Cerebellar nuclear complex (tissue), 1 donor: ENCODE measurements around the gene ZDHHC4.
"Not testable (repeated sequence)": the region's sequence is repeated elsewhere in the genome, so short reads cannot be mapped to it uniquely, and the experiment has no call there.

ENCODE experiments used
- DNase-seq, 2 experiments: peaks; one replicate each; lab custom pipeline; 2025; lab: John Stamatoyannopoulos, UW

ZDHHC4 gene

DNA sequence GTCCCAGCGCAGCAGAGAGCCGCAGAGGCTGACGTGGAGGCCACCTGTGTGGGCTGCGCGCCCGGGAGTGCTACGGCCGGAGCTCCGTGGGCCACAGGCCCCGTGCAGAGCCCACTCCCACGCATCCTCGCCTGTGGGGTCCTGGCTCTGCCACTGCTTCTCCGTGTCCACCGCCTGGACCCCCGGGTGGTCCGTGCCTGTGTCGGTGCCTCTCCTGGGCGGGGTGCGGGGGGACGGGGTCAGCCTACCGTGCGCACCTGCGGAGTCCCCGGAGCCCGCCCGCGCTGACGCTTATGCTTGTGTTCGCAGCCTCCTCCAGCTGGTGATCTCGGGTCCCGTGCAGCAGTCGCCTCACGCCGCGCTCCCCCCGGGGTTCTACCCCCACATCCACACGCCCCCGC is 30.4 kb downstream of the ZDHHC4 start:
- no peak for DNase-seq

DNA sequence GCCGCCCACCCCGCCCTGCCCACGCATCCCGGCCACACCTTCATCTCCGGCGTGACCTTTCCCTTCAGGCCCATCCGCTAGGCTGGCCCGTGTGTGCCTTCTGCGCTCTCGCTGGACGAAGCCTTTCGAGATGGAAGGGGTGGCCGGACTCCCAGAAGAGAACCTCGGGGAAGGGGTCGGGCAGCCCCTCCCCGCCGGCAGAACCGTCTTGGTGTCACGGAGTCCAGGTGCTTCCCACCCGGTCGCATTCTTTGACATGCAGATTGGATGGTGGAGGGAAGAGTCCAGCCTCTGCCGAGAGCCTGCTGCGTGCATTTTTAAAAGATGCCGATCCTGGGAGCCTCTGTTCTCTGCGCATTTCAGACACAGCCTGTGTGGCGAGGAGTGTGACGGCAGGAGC is 30.8 kb downstream of the ZDHHC4 start:
- no peak for DNase-seq

DNA sequence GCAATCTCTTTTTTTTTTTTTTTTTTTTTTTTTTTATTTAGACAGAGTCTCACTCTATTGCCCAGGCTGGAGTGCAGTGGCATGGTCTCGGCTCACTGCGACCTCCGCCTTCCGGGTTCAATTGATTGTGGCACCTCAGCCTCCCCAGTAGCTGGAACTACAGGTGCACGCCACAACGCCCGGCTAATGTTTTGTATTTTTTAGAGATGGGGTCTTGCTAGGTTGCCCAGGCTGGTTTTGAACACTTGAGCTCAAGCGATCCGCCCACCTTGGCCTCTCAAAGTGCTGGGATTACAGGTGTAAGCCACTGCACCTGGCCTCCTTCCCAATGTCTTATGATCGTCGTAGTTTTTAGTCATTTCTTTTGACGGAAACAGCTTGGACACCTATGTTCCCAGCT is 31.5 kb downstream of the ZDHHC4 start:
- DNase-seq = no peak

DNA sequence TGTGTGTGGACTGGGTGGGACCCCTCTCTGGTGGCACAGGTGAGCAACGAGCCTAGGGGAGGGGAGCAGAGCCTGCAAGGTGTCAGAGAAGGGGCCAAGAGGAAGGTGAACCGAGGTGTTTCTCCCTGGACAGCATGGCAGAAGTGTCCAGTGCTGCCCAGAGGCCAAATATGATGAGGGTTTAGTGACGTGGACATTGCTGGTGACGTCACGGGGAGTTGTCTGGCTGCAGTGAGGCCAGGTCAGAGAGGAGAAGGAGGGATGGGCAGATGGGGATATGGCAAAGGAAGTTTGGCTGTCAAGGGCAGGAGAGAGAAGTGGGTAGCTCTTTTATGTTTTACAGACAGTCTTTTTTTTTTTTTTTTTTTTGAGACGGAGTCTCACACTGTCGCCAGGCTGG is 35.6 kb downstream of the ZDHHC4 start:
- DNase-seq = no peak

DNA sequence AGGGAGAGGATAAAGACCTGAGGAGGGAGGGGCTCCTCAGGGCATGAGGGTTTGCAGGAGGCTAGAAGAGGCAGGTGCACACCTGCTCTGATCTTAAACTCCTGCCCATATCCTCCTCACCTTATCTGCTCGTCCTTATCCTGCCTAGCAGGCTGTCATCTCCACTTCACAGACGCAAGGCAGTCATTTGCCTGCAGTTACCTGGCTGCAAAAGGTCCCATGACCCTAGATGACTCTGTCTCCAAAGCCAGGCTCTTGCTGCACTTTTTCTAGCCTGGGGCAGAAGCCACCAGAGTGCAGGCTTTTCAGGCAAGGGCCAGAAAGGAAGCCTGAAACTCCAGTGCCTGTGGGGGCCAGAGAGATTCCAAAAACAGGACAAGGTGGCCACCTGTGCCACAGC is 36.5 kb downstream of the ZDHHC4 start:
- DNase-seq = no peak

DNA sequence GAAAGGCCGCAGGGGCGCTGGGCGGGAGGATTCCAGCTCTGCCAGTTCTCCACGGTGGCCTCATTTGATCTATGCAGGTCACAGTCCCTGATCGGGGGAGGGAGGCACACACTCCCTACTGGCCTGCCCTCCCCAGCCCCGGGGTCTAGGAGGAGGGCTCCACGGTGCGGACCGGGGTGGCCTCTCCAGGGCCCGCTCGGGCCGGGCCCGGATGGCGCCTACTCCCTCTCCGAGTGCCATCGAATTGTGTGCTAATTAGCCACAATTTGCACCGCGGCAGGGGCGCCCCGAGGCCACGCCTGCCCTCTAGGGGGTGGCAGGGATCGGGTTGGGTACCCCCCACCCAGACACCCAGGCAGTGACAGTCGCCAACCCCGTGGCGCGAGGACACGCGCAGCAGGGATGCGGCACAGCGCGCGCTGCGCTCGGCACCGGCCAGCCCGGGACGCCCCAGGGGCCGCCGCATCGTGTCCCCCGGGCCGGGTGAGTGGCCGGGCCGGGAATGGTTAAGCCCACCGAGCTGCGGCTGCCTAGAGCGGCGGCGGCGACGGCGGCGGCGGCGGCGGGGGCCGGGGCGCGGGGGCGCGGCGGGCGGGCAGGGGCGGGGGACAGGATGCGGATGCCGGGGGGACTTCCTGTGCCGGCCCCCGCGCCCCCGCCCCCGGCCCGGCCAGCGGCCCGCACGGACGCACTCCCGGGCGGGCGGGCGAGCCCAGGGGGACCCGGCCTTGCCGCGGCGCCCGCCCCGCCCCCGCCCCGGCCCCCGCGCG is 37.9 kb downstream of the ZDHHC4 start, which contains the start of gene ZNF853:
ZNF853 (plus strand) TSS at position 658 of the 770 bp plus-strand sequence. CDS start 565 bp downstream, outside the sequence.
- DNase-seq = no peak

DNA sequence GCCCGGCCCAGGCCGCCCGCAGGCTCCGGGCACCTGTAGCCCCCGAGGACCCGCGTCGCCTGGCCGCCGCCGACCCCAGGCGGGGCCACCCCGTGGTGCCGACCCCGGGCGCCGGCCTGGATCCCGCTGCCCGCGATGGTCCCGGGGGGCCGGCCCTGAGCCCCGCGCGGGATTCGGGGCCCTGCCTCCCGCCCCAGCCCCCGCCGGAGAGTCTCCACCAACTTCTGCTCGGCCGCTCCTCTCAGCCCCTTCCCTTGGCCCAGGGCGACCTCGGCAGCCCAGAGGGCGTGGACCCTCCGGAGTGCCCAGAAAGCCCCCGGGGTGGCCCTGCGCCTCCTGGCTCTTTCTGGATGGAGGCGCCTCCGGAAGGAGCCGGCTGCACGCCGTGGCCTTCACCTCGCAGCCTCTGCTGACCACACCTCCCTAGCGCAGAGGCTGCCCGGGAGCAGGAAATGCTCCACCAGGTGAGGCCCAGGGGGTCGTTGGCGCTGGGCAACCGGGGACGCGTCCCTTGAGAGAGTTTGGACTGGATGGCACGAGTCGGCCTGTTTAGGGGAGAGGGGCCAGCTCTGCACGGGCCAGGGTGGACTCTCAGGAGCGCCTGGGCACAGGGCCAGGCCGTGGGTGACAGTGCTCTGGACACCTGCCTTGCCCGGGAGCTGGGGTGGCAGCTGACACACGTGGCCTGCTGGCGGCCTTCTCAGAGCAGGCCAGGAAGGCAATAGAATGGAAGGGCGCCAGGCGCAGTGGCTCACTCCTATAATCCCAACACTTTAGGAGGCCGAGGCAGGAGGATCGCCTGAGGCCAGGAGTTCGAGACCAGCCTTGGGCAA is 38.7 kb downstream of the ZDHHC4 start:
- DNase-seq = no peak

DNA sequence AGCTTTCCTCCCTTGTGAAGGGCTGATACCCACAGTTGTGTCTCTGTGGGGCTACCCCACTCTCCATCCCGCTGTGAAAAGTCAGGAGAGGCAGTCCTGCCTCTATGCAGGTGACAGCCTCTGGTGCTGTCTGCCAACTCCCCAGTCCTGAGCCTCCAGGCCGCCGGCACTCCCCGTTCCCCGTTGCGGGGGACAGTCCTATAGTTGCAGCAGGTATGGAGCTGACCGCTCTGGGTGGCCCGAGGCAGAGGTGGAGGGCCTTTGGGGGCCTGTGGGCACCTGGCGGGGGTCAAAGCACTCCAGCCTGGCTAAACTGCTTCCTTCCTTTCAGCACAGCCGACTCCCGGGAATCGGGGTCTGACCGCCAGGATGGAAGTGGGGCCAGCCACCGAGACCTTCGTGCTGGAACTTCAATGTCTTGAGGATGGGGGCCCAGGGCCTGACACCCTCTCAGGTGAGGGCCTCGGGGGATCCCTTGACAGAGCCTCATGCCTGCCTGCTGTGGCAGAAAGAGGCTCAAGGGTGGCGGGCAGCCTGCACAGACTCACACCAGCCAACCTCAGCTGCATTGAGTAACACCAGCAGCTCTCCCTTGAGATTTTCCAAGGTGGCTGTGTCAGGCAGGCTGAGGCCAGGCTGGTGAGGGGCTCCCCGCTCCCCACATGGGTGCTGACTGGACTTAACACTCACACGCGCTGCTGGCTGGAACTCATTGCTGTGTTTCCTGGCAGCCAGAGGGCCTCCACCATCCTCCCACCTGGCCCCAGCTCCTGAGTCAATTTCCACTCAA is 39.8 kb downstream of the ZDHHC4 start:
- no peak for DNase-seq

DNA sequence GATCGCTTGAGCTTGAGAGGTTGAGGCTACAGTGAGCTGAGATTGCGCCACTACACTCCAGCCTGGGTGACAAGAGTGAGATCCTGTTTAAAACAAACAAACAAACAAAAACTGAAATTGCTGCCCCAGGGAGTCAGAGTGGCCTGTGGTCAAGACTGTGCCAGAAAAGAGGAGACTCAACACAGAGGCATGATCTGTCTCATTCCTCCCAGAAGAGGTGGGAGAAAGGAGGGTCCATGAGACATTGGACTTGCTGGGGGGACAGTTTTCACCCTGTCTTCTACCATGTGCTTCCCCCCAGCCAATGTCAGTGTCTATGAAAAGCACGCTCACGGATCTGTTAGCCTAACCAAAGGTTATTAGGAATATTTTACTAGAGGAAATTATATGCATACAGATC is 41.4 kb downstream of the ZDHHC4 start:
- DNase-seq = no peak

DNA sequence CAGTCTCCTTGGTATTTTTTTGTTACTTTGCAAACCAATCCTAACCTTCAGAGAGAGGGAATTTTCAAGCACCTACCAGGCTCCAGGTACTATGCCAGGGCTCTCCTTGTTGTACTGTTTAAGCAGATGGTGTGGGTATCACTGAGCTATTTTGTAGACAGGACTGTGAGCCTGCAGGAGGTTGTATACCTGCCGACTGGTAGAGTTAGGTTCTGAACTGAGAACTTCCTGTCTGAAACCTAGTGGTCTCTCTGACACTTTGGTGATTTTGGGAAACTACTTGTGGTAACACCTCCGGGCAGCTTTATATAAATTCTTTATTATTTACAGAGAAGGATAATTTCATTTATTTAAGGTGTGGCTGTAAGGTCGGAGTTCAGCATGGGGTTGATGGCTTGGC is 42.7 kb downstream of the ZDHHC4 start:
- no peak for DNase-seq

DNA sequence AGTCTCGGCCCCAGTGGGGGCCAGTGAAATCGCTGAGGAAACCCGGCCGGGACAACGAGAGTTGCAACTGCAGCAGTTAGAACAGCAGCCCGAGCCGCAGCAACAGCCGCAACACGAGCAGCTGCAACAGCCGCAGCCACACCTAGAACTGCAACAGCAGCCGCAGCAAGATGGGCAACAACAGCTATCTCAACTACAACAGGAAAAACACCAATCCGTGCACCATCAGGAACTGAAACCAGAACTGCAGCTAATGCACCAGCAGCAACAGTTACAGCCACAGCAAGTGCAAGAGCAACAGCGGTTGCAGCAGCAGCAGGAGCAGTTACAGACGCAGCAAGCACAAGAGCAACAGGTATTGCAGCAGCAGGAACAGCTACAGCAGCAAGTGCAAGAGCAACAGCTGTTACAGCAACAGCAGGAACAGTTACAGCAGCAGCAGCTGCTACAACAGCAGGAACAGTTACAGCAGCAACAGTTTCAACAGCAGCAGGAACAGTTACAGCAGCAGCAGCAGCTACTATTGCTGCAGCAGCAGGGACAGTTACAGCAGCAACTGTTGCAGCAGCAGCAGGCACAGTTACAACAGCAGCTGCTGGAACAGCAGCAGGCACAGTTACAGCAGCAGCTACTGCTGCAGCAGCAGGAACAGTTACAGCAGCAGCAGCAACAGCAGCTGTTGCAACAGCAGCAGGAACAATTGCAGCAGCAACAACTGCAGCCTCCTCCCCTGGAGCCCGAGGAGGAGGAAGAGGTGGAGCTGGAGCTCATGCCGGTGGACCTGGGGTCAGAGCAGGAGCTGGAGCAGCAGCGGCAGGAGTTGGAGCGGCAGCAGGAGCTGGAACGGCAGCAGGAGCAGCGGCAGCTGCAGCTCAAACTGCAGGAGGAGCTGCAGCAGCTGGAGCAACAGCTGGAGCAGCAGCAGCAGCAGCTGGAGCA is 44.2 kb downstream of the ZDHHC4 start:
- no peak for DNase-seq

DNA sequence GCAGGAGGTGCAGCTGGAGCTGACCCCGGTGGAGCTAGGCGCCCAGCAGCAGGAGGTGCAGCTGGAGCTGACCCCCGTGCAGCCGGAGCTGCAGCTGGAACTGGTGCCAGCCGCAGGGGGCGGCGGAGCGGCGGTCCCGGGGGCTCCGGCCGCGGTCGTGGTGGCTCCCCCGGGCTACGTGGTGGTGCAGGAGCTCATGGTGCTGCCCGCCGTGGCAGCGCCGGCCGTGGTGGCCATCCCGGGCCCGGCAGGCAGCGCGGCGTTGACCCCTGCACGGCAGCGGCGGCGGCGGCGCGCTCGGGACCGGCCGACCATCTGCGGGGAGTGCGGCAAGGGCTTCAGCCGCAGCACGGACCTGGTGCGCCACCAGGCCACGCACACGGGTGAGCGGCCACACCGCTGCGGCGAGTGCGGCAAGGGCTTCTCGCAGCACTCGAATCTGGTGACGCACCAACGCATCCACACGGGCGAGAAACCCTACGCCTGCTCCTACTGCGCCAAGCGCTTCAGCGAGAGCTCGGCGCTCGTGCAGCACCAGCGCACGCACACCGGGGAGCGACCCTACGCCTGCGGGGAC is 45.0 kb downstream of the ZDHHC4 start:
- DNase-seq = no peak

DNA sequence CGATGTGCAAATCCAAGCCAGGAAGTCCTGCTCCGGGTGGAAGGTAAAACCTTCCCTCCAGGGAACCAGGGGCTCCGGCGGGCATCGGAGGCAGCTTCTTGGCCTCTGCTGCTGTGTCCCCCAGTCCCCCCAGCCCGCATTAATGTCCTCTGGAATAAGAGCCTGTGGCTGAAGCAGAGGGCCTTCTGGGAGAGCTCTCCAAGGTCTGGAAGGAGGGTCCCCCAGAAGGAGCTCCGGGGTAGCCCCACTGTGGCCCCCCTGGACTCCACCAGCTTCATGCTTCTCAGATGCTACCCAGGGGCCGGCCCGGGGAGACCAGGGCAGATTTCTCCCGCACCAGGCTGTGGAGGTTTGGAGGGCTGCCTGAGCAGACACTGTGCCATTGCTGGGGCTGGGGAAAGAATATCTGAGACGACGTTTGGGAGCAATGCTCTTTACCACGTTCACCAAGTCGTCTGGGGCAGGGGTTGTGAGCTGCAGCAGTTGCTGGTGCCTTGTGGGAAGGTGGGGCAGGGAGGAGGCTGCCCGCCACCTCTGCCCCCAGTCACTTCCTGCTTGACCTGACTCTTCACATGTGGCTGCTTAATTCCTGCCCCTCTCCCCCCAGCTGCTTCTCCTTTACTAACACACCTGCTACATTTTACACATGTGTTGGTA is 46.5 kb downstream of the ZDHHC4 start:
- DNase-seq = no peak

DNA sequence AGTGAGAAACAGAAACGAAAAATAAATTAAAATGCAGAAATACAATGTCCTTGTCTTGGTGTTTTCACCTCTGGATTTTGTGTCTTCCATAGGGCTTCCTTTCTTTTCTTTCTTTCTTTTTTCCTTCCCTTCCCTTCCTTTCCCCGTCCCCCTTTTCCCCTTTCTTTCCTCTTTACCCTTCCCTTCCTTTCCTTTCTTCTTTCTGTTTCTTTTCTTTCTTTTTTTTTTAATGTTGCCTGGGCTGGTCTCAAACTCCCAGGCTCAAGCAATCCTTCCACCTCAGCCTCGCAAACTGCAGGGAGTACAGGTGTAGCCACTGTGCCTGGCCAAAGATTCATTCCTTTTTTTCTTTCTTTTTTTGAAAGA is 47.0 kb downstream of the ZDHHC4 start:
- no peak for DNase-seq

DNA sequence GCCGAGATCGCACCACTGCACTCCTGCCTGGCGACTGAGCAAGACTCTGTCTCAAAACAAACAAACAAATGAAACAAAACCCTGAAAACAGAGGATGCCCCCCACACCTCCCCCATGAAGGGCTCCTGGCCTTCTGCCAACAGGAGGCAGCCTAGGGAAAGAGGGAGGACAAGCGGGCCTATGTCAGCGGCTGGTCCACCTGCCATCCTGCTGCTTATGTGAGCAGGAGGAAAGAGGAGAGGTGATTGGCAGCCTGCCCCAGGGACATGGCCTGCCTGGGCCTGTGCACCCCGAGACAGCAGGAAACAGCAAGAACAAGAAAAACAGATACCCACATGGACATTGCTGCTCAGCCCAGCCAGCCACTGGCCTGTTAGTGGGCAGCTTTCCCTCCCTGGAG is 50.8 kb downstream of the ZDHHC4 start:
- DNase-seq = no peak

DNA sequence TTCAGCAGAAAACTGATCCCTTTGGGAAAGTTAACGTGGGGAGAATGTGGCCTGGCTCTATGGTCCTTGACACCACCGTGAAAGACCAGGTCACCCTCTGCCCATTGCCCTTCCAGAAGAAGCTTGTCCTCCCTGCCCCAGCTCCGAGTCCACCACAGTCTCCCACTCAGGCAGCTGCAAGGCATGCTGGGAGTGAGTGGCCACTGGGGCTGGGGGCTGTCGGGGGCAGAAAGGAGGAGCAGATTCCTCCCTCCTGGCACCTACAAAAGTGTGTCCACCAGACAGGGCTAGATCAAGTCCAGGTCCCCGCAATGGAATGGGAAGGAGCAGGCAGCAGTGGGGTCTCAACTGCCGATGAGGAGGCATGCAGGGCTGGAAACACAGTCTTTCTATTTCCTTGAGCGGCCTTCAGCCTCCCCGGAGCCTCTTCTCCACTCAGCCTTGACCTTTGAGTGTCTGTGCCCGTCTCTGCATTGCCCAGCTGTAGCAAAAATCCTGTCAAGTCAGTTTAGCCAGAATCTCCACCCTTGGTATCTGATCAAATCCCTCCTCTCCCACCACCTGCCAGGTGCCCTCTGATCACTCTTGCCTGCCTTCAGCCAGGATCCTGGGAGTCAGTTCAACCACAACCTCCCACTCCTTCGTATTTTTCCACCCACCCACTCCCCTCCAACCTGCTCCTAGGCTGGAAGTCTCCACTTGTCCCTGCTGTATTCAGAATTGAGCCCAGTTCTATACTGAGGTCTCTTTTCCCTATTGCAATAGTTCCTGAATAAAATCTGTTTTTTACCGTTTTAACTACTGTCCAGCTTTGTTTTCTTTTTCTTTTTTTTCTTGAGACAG is 53.0 kb downstream of the ZDHHC4 start:
- no peak for DNase-seq

DNA sequence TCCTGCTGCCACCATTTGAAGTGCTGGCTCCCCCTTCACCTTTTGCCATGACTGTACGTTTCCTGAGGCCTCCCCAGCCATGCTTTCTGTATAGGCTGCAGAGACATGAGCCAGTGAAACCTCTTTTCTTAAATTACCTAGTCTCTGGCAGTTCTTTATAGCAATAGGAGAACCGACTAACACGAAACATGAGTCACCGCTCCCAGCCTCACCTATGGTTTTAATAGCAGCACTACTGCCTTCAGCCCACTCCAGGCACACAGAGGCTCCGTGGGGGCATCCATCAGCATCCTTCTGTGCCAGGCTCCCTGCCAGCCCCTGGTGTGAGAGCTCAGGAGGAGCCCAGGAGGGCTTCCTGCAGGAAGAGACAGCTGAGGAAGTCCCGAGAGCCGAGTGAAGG is 54.4 kb downstream of the ZDHHC4 start:
- no peak for DNase-seq

DNA sequence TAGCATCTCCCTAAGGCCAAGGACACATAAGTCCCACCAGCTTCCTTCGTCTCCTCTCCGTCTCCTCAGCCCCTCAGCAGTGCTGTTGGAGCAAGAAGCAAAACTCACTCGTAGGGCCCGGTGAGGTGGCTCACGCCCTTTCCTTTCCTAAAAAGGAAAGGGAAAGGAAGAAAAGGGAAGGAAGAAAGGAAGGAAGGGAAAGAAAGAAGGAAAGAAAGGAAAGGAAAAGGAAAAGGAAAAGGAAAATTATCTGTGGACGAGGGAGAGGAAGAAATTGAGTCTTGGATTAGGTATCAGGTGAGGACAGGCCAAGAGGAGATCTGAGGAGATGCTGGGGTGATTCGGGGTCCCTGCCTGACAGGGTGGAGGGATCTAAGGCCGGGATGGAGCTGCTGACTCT is 56.8 kb downstream of the ZDHHC4 start:
- DNase-seq = no peak

DNA sequence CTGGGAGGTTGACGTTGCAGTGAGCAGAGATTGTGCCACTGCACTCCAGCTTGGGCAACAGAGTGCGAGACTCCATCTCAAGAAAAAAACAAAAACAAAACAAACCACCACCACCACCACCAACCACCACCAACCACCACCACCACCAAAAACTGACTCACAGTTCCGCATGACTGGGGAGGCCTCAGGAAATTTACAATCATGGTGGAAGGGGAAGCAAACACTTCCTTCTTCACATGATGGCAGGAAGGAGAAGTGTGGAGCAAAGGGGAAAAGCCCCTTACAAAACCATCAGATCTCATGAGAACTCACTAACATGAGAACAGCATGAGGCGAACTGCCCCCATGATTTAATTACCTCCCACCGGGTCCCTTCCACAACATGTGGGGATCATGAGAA is 57.7 kb downstream of the ZDHHC4 start:
- not testable (repeated sequence) for DNase-seq
